HTERT RPE-1 (cell line): ENCODE results near the gene KRT7.
"Not testable (repeated sequence)": the region's sequence is repeated elsewhere in the genome, so short reads cannot be mapped to it uniquely, and the experiment has no call there.

ENCODE experiments used
- in situ Hi-C: fragments of 300-500 bp; cut with MboI; formaldehyde crosslinking; loops from 4 replicates; pipeline ENCODE4 v1.14.3; 2020; ENCODE audit warnings: low sequenced_read_pairs

The KRT7 gene

GRCh38 chr12:52254965-52255751 is 22.1 kb downstream of the KRT7 start:
- in situ Hi-C loops = no loop called here

DNA sequence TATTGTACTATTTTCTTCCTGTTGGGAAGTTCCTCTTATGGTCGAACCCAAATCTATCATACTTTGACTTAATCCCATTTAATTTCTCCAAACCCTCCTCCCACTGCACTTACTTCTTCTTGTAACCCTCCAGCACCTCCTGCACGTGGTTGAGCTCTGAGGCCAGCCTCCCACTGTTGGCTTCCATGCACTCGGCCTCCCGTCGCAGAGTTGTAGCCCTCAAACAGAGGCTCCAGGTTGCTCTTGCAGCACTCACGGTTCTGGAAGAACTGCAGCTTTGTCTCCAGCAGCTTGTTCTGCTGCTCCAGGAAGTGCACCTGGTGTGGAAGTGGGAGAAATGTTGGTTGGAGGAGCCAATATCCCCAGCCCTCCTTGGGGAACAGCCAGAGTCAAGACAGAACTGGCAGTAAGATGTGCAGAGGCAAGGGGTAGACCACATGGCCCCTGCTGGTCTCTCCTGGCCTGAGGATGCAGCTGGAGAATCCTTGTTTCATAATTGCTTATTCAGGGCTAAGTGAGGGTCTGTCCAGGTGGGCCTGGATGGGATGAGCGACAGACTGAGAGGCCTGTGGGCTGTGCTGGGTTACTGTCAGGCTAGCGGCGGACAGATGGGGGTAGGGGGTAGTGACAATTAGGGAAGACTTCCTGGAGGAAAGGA is 23.0 kb downstream of the KRT7 start:
- in situ Hi-C loops = no loop called here

- in situ Hi-C loops = no loop called here
Measured at GRCh38 chr12:52256584-52256935, 23.5 kb downstream of the KRT7 start.

DNA sequence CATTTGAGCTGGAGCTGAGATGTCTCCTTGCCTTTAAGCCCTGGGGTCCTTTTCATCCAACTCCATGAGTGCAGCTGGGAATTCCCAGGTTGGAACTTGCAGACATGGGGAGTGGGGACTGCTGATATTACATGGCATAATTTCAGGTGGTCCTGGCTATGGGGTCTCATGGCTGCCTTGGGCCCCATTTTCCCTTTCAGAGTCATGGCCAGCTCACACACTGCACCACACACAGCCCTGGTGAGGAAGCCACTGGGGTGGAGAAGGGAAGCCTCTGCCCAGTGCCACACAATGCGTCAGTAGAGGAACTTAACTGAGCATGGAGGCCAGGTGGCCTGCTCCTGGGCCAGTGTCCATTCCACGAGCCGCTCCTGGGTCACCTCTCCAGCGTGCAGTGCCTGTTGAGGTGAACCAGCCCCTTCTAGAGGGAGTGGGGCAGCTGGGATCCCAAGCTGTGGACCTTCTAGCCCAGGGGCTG is 24.1 kb downstream of the KRT7 start:
- in situ Hi-C loops = no loop called here

DNA sequence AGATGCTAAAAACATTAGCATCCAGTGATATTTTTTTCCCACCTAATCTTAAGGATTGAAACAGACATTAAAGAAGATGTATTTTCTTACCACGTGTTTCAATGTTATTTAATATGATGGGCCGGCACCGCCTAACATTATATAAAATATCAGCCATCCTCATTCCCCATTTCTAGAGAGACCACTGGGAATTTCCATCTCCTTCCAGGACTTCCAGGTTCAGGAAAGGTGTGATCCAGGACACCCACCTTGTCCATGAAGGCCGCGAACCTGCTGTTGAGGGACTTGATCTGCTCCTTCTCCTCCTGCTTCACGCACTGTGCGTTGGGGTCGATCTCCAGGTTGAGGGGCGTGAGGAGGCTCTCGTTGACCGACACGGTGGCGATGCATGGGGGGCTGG is 24.9 kb downstream of the KRT7 start:
- in situ Hi-C loops = not testable (repeated sequence)

GRCh38 chr12:52258335-52258901 is 25.4 kb downstream of the KRT7 start:
- in situ Hi-C loops = no loop called here

- in situ Hi-C loops = no loop called here
Measured at GRCh38 chr12:52259657-52260243, 26.7 kb downstream of the KRT7 start.

GRCh38 chr12:52260361-52261207 is 27.5 kb downstream of the KRT7 start:
- in situ Hi-C loops = no loop called here

DNA sequence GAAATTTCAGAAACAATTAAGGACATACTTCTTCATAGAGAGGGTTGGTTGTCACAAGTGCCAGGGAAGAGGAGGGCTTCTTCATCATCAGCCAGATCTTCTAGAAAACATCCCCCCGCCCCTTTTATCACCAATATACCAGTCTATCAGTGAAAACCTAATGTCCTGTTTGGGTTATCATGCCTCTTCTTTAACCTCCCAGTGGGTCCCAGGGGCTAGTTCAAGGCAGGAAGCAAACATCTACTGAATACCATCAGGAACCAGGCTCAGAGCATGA is 28.1 kb downstream of the KRT7 start:
- in situ Hi-C loops = no loop called here

GRCh38 chr12:52262286-52262685 is 29.2 kb downstream of the KRT7 start:
- in situ Hi-C loops = no loop called here

DNA sequence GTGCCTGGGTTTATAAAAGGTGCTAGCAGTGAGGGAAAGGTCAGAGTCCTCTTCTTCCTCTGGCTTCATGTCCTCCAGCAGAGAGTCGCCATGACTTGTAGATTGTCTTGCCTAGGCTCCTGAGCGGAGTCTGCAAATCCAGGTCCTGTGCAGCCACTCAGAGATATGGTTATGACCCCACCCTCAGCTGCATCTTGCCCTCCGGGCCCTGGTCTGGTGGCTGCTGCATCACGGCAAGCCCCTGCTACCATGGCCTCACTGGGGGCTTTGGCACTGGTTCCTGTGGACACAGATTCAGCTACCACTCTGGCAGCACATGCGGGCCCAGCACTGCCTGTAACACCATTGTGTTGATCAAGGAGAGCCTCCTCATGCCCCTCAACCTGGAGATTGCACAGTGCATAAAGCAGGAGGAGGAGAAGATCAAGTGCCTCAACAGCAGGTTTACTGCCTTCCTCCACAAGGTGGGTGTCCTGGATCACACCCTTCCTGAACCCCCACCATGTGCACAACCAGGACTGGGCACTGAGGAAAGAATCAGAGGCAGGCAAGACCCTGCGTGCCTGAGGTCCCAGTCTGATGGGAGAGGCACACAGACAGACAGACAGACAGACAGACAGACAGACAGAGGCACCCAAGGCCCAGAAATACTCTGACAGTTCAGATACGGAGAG is 30.9 kb downstream of the KRT7 start:
- in situ Hi-C loops = no loop called here

GRCh38 chr12:52264435-52264825 is 31.4 kb downstream of the KRT7 start:
- in situ Hi-C loops = no loop called here

- in situ Hi-C loops = no loop called here
Measured at GRCh38 chr12:52266514-52266913, 33.5 kb downstream of the KRT7 start.

GRCh38 chr12:52267266-52267665 is 34.2 kb downstream of the KRT7 start:
- in situ Hi-C loops = no loop called here

GRCh38 chr12:52267699-52268098 is 34.7 kb downstream of the KRT7 start:
- in situ Hi-C loops = no loop called here

GRCh38 chr12:52268212-52268611 is 35.2 kb downstream of the KRT7 start:
- in situ Hi-C loops = no loop called here

GRCh38 chr12:52270541-52271070 is 37.6 kb downstream of the KRT7 start:
- in situ Hi-C loops = no loop called here

- in situ Hi-C loops = no loop called here
Measured at GRCh38 chr12:52271158-52271557, 38.1 kb downstream of the KRT7 start.

- in situ Hi-C loops = no loop called here
Measured at GRCh38 chr12:52274521-52275120, 41.6 kb downstream of the KRT7 start, which contains the start of gene KRT86. TSS of gene KRT86 (plus strand) at chr12:52274645. CDS start at chr12:52301917, 27,272 bp downstream.

DNA sequence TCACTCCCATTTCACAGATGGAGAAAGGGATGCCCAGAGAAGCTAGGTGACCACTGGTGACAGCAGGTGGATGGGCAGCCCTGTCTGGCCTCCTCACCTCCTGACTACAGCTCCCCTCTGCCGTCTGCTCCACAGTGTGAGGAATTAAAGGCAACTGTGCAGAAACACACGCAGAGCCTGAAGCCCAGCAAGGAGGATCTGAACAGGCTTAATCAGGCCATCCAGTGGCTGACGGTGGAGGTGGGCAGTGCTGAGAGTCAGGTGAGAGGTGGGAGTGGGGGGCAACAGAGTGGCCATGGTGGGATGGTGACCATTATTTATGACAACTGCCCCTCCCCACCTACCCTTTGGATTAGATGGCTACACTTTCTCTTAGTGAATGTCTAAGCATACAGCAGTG is 42.6 kb downstream of the KRT7 start:
- in situ Hi-C loops = no loop called here
